Gastrocnemius medialis (tissue), 4 donors: ENCODE data around the gene PTPRN2. TPM values are rescaled to one million over a fixed set of nuclear protein-coding genes. Genes with fewer than 3 reads are reported as not detected.

Source experiments
- ATAC-seq, 2 donors: fragments of 150-250 bp; one replicate each; pipeline ENCODE4 v1.9.1; 2016
- DNase-seq, 2 donors: peaks; one replicate each; pipeline ENCODE4 v3.0.0-alpha.2; 2019
- H3K27ac ChIP-seq, 4 donors: fragments of 200-600 bp; sonication (generic); 1 replicate in 1 of 4; 2 replicates in 3 of 4; pipeline ENCODE4 v1.5.1; 2016 to 2018; ENCODE audit warnings: mild to moderate bottlenecking in 2 of 4, moderate library complexity in 1 of 4
- H3K27me3 ChIP-seq, 3 donors: fragments of 200-600 bp; sonication (generic) in 2 of 3; 1 replicate in 1 of 3; 2 replicates in 2 of 3; pipeline versions ENCODE4 v1.5.1 to v1.6.0; 2016 to 2019; ENCODE audit warnings: mild to moderate bottlenecking in 1 of 3, moderate library complexity in 1 of 3
- H3K36me3 ChIP-seq, 2 donors: fragments of 200-600 bp; sonication (generic) in 1 of 2; one replicate each; pipeline ENCODE4 v1.5.1; 2017 to 2018
- H3K4me1 ChIP-seq, 2 donors: fragments of 200-600 bp; sonication (generic) in 1 of 2; one replicate each; pipeline ENCODE4 v1.5.1; 2016 to 2017; ENCODE audit warnings: mild to moderate bottlenecking in 2 of 2
- H3K4me3 ChIP-seq, 4 donors: fragments of 200-600 bp; sonication (generic) in 3 of 4; 1 replicate in 1 of 4; 2 replicates in 3 of 4; pipeline ENCODE4 v1.5.1; 2016 to 2019; ENCODE audit warnings: mild to moderate bottlenecking in 2 of 4
- H3K9me3 ChIP-seq, 3 donors: fragments of 200-600 bp; sonication (generic) in 2 of 3; 1 replicate in 1 of 3; 2 replicates in 2 of 3; pipeline ENCODE4 v1.5.1; 2016 to 2019
- CTCF ChIP-seq, 5 experiments: fragments of 450-650 bp in 3 of 5; fragments of 200-600 bp in 2 of 5; sonication (generic) in 2 of 5; IDR thresholded peaks in 4 of 5; conservative IDR thresholded peaks in 1 of 5; 1 replicate in 4 of 5; 2 replicates in 1 of 5; pipeline ENCODE4 v1.5.1; 2016 to 2019; ENCODE audit warnings: antibody characterized with exemption in 5 of 5, mild to moderate bottlenecking in 3 of 5, moderate library complexity in 3 of 5
- POLR2A ChIP-seq, 2 donors: fragments of 450-650 bp; IDR thresholded peaks; one replicate each; pipeline ENCODE4 v1.6.1; 2017; ENCODE audit warnings: antibody characterized with exemption in 2 of 2, mild to moderate bottlenecking in 2 of 2, moderate library complexity in 2 of 2
- in situ Hi-C, 4 donors: fragments of 200-750 bp; cut with MboI; loops; one replicate each; pipeline versions ENCODE4 v1.15.0 to v1.8.0; 2017; ENCODE audit warnings: low sequenced_read_pairs in 4 of 4
- intact Hi-C: fragments of 100-400 bp; cut with DNase I; formaldehyde crosslinking; loops from one replicate; pipeline ENCODE4 v1.15.1; 2023; ENCODE audit warnings: low total_unique reads
- total RNA-seq, 4 donors: library from RNA; depleted of rRNA; stranded (reverse); fragments of >200 nt; gene quantifications; one replicate each; pipeline versions ENCODE4 v1.1.0 to v1.2.3, GENCODE V29; 2016

PTPRN2 gene
- total RNA-seq, 4 donors from 2014 or later = 0.66 to 0.85 (median 0.81) TPM

DNA sequence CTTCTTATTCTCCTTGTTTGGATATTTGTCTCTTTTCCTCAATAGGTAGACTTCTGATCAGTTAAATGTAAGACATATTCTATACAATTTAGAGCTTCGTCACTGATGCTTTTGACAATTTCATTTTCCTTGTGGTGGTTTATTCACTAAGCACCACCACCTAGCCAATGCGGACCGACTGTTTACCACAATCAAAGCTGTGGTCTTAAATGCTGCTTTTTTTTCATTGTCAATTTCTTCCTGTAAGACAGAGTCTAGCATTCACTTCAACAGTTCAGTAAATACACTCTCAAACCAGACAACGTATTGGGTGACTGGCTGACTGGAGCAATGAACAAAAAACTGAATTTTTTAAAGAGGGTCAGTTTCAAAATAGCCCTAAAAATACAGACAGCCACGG lies 1011.8 kb downstream of the PTPRN2 start:
- Histone ChIP-seq H3K36me3 (no peaks in the 10 kb centered on the region), H3K27me3 (peaks cover 0 to 7% (median 0%) of the 10 kb centered on the region in 3 donors), H3K9me3 (no peaks in the 10 kb centered on the region), H3K4me3 (no peak overlapping the region), H3K4me1 (no peaks in the 10 kb centered on the region), H3K27ac (no peak overlapping the region)
- intact Hi-C loops = no loop called here
- in situ Hi-C loops = no loop called here
- ATAC-seq (no peak), DNase-seq (no peak)
- TF ChIP-seq CTCF (IDR thresholded peaks at IDR 0.05 in 4 of 5, conservative IDR thresholded peaks at IDR 0.05 in 1 of 5) (no peak), POLR2A (IDR thresholded peaks at IDR 0.05) (no peak)

DNA sequence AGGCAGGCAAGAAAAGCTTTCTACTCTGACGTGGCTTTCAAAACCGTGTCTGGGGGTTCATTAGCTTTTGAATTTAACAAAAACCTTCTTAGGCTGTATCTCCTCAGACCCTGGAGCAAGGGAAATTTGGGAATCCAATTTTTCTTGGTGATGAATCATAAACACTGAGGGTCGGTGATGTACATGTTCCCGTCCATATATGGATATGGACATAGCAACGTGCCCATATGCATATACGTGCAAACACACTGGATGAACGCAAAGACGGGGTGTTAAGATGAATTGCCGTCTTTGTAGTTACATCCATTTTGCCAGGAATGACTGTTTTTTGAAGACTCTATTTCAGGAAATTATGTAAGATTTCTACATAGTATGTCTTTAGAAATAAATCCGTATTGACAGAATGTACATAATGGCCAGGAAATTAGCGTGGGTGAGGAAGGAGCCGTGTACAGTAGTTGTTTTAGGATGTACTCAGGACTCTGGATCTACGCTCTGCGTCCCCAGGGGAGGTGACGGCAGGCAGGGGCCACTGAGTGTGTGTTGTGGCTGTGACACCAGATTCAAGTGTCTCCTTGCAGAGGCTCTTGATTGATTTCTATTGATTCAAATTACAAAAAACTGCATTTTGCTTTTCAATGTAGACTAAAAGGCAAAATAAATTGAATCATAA lies 1012.6 kb downstream of the PTPRN2 start:
- no peak overlapping the region for H3K27ac ChIP-seq
- ATAC-seq (no peak), DNase-seq (no peak)
- TF ChIP-seq POLR2A (IDR thresholded peaks at IDR 0.05) (no peak), CTCF (IDR thresholded peaks at IDR 0.05 in 4 of 5, conservative IDR thresholded peaks at IDR 0.05 in 1 of 5) (no peak)
- peaks cover 0 to 7% (median 0%) of the 10 kb centered on the region in 3 donors for H3K27me3 ChIP-seq
- no peaks in the 10 kb centered on the region for H3K4me1 ChIP-seq
- H3K36me3 ChIP-seq = no peaks in the 10 kb centered on the region
- intact Hi-C loops = no loop called here
- H3K4me3 ChIP-seq = no peak overlapping the region
- H3K9me3 ChIP-seq = no peaks in the 10 kb centered on the region
- in situ Hi-C loops = no loop called here

DNA sequence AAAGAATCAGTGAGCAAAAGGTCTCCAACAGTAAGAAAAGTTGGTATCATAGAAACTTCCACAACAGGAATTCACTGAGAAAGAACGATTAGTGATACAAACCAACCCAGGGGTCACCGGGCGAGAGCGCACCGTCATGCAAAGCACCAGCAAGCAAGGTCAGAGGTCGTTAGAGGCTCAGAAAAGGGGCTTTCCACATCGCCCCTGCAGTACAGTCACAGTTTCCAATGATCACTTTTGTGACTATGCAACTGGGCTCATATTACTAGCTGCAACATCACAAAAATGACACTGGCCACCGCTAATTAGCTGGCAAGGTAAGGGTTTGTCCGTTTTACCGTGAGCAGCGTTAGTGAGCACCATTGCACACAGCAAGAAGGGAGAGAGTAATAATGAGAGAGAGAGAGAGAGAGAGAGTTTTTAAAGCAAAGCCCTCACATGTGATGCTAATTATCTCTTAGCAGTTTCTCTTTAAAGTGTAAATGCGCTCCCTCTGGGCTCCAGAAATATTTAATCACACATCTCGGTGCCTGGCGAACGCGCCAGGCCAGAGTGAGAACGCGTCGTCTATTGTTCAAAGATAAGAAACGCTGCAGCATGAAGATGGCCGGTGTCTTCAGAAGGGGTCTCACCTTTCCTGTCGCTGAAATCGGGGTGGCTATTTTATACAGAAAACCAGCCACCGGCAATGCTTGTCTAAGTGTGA lies 1013.4 kb downstream of the PTPRN2 start:
- Histone ChIP-seq H3K36me3 (no peaks in the 10 kb centered on the region), H3K4me1 (no peaks in the 10 kb centered on the region), H3K9me3 (no peaks in the 10 kb centered on the region), H3K27me3 (peaks cover 0 to 3% (median 0%) of the 10 kb centered on the region in 3 donors), H3K4me3 (no peak overlapping the region), H3K27ac (no peak overlapping the region)
- ATAC-seq = no peak
- intact Hi-C loops (no loop called here), in situ Hi-C loops (no loop called here)
- TF ChIP-seq POLR2A (IDR thresholded peaks at IDR 0.05) (no peak), CTCF (IDR thresholded peaks at IDR 0.05 in 4 of 5, conservative IDR thresholded peaks at IDR 0.05 in 1 of 5) (no peak)
- no peak for DNase-seq

- Histone ChIP-seq H3K9me3 (no peaks in the 10 kb centered on the region), H3K27ac (no peak overlapping the region), H3K4me1 (no peaks in the 10 kb centered on the region), H3K27me3 (peaks cover 0 to 4% (median 3%) of the 10 kb centered on the region in 3 donors), H3K36me3 (no peaks in the 10 kb centered on the region), H3K4me3 (no peak overlapping the region)
- TF ChIP-seq CTCF (IDR thresholded peaks at IDR 0.05 in 4 of 5, conservative IDR thresholded peaks at IDR 0.05 in 1 of 5) = no peak
- TF ChIP-seq POLR2A (IDR thresholded peaks at IDR 0.05) = no peak
- in situ Hi-C loops (no loop called here), intact Hi-C loops (no loop called here)
- ATAC-seq = no peak
- DNase-seq = no peak
Observed at GRCh38 chr7:157573244-157573643, 1014.4 kb downstream of the PTPRN2 start.
